GM23248 (cell line): Measurements from ENCODE around the gene ZNF292. TPM values are rescaled to one million over a fixed set of nuclear protein-coding genes. Genes with fewer than 3 reads are reported as not detected.

ENCODE experiments used
- DNase-seq: peaks from one replicate; pipeline ENCODE4 v3.0.0-alpha.2; 2015
- H2AFZ ChIP-seq: fragments of 200-600 bp; sonication (generic); 2 replicates; pipeline ENCODE4 v1.6.1; 2016; ENCODE audit warnings: antibody characterized with exemption
- H3F3A ChIP-seq: fragments of 200-600 bp; sonication (generic); 2 replicates; pipeline ENCODE4 v1.6.1; 2016; ENCODE audit warnings: mild to moderate bottlenecking, antibody characterized with exemption, mixed run types; ENCODE audit not compliant: insufficient read depth
- H3K27ac ChIP-seq: fragments of 200-600 bp; sonication (generic); 2 replicates; pipeline ENCODE4 v1.5.1; 2016; ENCODE audit warnings: mild to moderate bottlenecking
- H3K27me3 ChIP-seq: fragments of 200-600 bp; sonication (generic); replicated peaks from 2 replicates; pipeline ENCODE4 v1.6.1; 2016; ENCODE audit warnings: mild to moderate bottlenecking; ENCODE audit not compliant: insufficient read depth
- H3K36me3 ChIP-seq: fragments of 200-600 bp; sonication (generic); 2 replicates; pipeline ENCODE4 v1.6.1; 2016; ENCODE audit warnings: low read depth, mild to moderate bottlenecking
- H3K4me1 ChIP-seq: fragments of 200-600 bp; sonication (generic); 2 replicates; pipeline ENCODE4 v1.6.1; 2016; ENCODE audit warnings: mild to moderate bottlenecking; ENCODE audit not compliant: insufficient read depth
- H3K4me2 ChIP-seq: fragments of 200-600 bp; sonication (generic); one replicate; pipeline ENCODE4 v1.6.1; 2016; ENCODE audit warnings: mild to moderate bottlenecking; ENCODE audit not compliant: unreplicated experiment
- H3K4me3 ChIP-seq: fragments of 200-600 bp; sonication (generic); 2 replicates; pipeline ENCODE4 v1.5.1; 2016; ENCODE audit warnings: mild to moderate bottlenecking
- H3K79me2 ChIP-seq: fragments of 200-600 bp; sonication (generic); 2 replicates; pipeline ENCODE4 v1.6.1; 2016; ENCODE audit warnings: mild to moderate bottlenecking; ENCODE audit not compliant: insufficient read depth
- H3K9ac ChIP-seq: fragments of 200-600 bp; sonication (generic); 2 replicates; pipeline ENCODE4 v1.6.1; 2016; ENCODE audit warnings: mild to moderate bottlenecking
- H3K9me2 ChIP-seq: fragments of 200-600 bp; sonication (generic); 2 replicates; pipeline ENCODE4 v1.6.1; 2016; ENCODE audit warnings: mixed run types, mild to moderate bottlenecking, moderate library complexity; ENCODE audit not compliant: insufficient read depth
- H3K9me3 ChIP-seq: fragments of 200-600 bp; sonication (generic); one replicate; pipeline ENCODE4 v1.6.1; 2017; ENCODE audit warnings: low read depth
- H4K20me1 ChIP-seq: fragments of 200-600 bp; sonication (generic); 2 replicates; pipeline ENCODE4 v1.6.0; 2016; ENCODE audit not compliant: insufficient read depth
- EZH2 ChIP-seq: fragments of 200-600 bp; sonication (generic); IDR thresholded peaks from 2 replicates; pipeline ENCODE4 v1.6.1; 2018; ENCODE audit warnings: antibody characterized with exemption, mild to moderate bottlenecking; ENCODE audit not compliant: insufficient read depth, poor library complexity, severe bottlenecking
- EZH2phosphoT487 ChIP-seq: fragments of 200-600 bp; sonication (generic); IDR thresholded peaks from 2 replicates; pipeline ENCODE4 v1.6.1; 2018; ENCODE audit warnings: antibody characterized with exemption, moderate library complexity, mild to moderate bottlenecking, low read depth; ENCODE audit not compliant: insufficient read depth
- whole genome bisulfite sequencing, 2 experiments: methylation state at CpG; one replicate each; pipeline ENCODE4 v1.1.6; 2015 to 2017; ENCODE audit warnings: low lambda C conversion rate in 2 of 2, low coverage in 1 of 2; ENCODE audit errors: missing lambda C conversion rate in 2 of 2; 5-methylcytosine and 5-hydroxymethylcytosine counted together
- in situ Hi-C: fragments of 300-500 bp; cut with MboI; formaldehyde crosslinking; loops from 2 replicates; pipeline ENCODE4 v1.15.0; 2020
- polyA plus RNA-seq: library from polyadenylated mRNA; unstranded; fragments of >200 nt; fragmentation: Nextera tagmentation; extraction: Ambion mirVana; gene quantifications from 2 replicates; pipeline ENCODE4 v1.2.1, GENCODE V29; 2016
- total RNA-seq: library from RNA; depleted of rRNA; stranded (reverse); fragments of >200 nt; shearing (Covaris generic); gene quantifications from 2 replicates; pipeline ENCODE4 v1.2.3, GENCODE V29; 2014

Gene ZNF292
- total and polyA plus RNA-seq, 2 experiments from 2014 or later, result 14.1 to 21.7 TPM

DNA sequence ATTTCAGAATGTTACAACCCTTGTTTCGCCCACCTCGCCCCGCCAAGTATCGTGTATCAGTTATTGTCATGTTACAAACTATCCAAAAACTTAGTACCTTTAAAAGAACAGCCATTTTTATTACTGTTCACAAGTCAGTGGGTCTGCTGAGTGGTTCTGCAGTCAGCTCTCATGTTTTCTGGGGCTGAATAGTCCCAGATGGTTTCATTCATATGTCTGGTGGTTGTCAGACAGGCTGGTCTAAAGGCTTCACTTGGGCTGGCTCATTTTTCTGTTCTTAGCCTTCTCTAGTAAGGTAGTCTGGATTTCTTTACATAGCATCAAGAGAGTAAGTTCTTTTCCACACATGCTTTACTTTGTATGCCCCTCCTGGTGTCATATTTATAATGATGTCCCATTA, 8.6 kb downstream of the ZNF292 start:
- H3K4me2 ChIP-seq, result no peak overlapping the region
- no peaks in the 10 kb centered on the region for H3K9me2 ChIP-seq
- TF ChIP-seq EZH2 (no peak), EZH2phosphoT487 (no peak)
- peaks cover 100% of the 10 kb centered on the region for H3K79me2 ChIP-seq
- H3F3A ChIP-seq, result peaks cover 5% of the 10 kb centered on the region; the same call in 1 of the 2 replicates
- 0 out of 2 replicates have a peak, but pooled peaks cover under 1% of the 10 kb centered on the region for H3K36me3 ChIP-seq
- H3K27me3 ChIP-seq, result no peaks in the 10 kb centered on the region
- H2AFZ ChIP-seq, result no peak overlapping the region
- no peak overlapping the region for H3K4me3 ChIP-seq
- H3K4me1 ChIP-seq, result peaks cover 11% of the 10 kb centered on the region; the same call in 1 of the 2 replicates
- in situ Hi-C loops, result no loop called here
- H4K20me1 ChIP-seq, result peaks cover 47% of the 10 kb centered on the region
- no peak for DNase-seq
- no peak overlapping the region for H3K9ac ChIP-seq
- H3K27ac ChIP-seq, result no peak overlapping the region
- H3K9me3 ChIP-seq, result no peaks in the 10 kb centered on the region
- WGBS, 2 experiments, result 47 to 53% methylated on average over 4 of the region's 4 CpGs

DNA sequence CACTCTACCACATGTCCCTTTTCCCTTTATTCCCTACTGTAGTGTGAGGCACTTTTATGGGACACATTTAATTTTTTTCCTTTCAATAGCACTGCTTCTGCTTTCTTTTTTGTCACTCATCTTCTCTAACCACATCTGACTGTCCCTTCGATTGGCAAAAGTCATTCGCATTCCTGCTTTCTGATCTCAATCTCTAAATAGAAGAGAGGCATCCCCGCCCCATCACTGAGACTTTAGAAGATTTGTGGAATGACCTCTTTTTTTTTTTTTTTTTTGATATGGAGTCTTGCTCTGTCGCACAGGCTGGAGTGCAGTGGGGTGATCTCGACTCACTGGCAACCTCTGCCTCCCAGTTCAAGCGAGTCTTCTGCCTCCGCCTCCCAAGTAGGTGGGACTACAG, 9.1 kb downstream of the ZNF292 start:
- peaks cover 11% of the 10 kb centered on the region; the same call in 1 of the 2 replicates for H3K4me1 ChIP-seq
- H3K9me2 ChIP-seq, result no peaks in the 10 kb centered on the region
- H3K4me2 ChIP-seq, result no peak overlapping the region
- in situ Hi-C loops, result no loop called here
- H3K9me3 ChIP-seq, result no peaks in the 10 kb centered on the region
- H3K27ac ChIP-seq, result no peak overlapping the region
- no peaks in the 10 kb centered on the region for H3K27me3 ChIP-seq
- H3K79me2 ChIP-seq, result peaks cover 100% of the 10 kb centered on the region
- no peak for DNase-seq
- peaks cover 5% of the 10 kb centered on the region; the same call in 1 of the 2 replicates for H3F3A ChIP-seq
- H2AFZ ChIP-seq, result no peak overlapping the region
- no peak for TF ChIP-seq EZH2phosphoT487
- TF ChIP-seq EZH2, result no peak
- H4K20me1 ChIP-seq, result peaks cover 49% of the 10 kb centered on the region
- 90 to 93% methylated on average over 7 of the region's 7 CpGs for WGBS, 2 experiments
- no peak overlapping the region for H3K4me3 ChIP-seq
- no peak overlapping the region for H3K9ac ChIP-seq
- no peaks in the 10 kb centered on the region for H3K36me3 ChIP-seq

DNA sequence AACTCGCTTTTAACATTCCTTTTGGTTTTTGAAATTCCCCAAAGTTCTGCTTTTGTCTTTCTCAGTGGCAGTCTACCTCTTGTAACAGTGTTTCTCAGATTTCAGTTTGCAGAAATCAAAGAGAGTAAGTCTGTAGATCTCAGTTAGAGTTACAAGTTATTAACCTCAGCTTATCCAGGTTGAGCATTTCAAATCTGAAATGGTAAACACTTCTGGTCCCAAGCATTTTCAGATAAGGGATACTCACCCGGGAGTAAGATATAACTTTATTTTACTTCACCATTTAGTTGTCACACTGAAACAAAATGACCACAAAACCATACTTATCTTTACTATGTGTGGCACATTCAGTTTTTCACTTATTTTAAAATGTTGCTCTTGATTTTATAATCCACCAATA, 9.8 kb downstream of the ZNF292 start:
- no peaks in the 10 kb centered on the region for H3K27me3 ChIP-seq
- in situ Hi-C loops, result no loop called here
- 93 to 95% methylated on average over 2 of the region's 2 CpGs for WGBS, 2 experiments
- no peak for TF ChIP-seq EZH2
- TF ChIP-seq EZH2phosphoT487, result no peak
- peaks cover 44% of the 10 kb centered on the region for H4K20me1 ChIP-seq
- no peaks in the 10 kb centered on the region for H3K9me2 ChIP-seq
- H3K9me3 ChIP-seq, result no peaks in the 10 kb centered on the region
- H3K4me3 ChIP-seq, result no peak overlapping the region
- no peak overlapping the region for H3K27ac ChIP-seq
- peaks cover 5% of the 10 kb centered on the region; the same call in 1 of the 2 replicates for H3F3A ChIP-seq
- no peak for DNase-seq
- no peaks in the 10 kb centered on the region for H3K36me3 ChIP-seq
- H3K79me2 ChIP-seq, result peaks cover 100% of the 10 kb centered on the region
- no peak overlapping the region for H2AFZ ChIP-seq
- H3K9ac ChIP-seq, result no peak overlapping the region
- no peak overlapping the region for H3K4me2 ChIP-seq
- peaks cover 12% of the 10 kb centered on the region; the same call in 1 of the 2 replicates for H3K4me1 ChIP-seq

DNA sequence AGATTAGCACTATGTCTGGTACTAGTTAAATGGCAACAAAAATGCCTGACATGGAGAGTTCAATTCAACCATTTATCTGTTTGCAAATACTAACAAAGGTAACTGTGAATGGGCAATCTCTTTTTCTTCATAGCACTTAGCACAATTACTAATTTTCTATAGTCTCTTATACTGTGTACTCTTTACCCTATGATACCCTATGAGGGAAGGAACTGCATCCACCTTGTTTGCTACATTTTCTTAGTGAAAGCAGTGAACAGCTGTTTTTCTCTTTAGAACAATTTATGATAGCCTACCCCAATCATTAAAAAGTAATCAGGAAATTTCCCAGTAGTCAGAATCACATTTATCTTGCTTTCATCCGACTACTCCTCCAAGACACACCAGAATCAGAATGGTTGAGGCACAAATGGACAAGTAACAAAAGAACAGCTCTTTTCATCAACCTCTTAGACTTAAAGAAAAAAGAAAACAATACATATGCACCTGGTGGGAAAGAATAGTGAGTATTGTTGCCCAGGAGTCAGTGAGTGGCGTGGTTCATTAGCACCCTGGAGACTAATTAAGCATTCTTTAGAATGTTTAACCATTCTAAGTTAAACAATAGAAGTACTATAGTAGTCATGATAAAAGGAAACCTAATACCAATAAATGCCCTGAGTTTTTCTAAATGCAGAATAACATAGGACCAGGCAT, 16.7 kb downstream of the ZNF292 start:
- 96 to 100% methylated on average over 2 of the region's 2 CpGs for WGBS, 2 experiments
- in situ Hi-C loops, result no loop called here
- Histone ChIP-seq H2AFZ (no peak overlapping the region), H3K79me2 (peaks cover 100% of the 10 kb centered on the region), H3K4me2 (no peak overlapping the region), H3K4me1 (peaks cover 13% of the 10 kb centered on the region), H3K9me3 (no peaks in the 10 kb centered on the region), H3K27ac (no peak overlapping the region), H3F3A (no peaks in the 10 kb centered on the region), H3K36me3 (no peaks in the 10 kb centered on the region), H3K4me3 (no peak overlapping the region), H3K27me3 (no peaks in the 10 kb centered on the region), H3K9me2 (no peaks in the 10 kb centered on the region), H4K20me1 (peaks cover 64% of the 10 kb centered on the region), H3K9ac (no peak overlapping the region)
- no peak for DNase-seq
- no peak for TF ChIP-seq EZH2
- no peak for TF ChIP-seq EZH2phosphoT487
